H9 (cell line): ENCODE results near the gene TMBIM6. TPM values are rescaled to one million over a fixed set of nuclear protein-coding genes. Genes with fewer than 3 reads are reported as not detected.

Experiments used
- DNase-seq: peaks from one replicate; pipeline ENCODE4 v3.0.0-alpha.2; 2017
- H2AFZ ChIP-seq: one replicate; pipeline ENCODE4 v1.6.1; 2013; ENCODE audit warnings: mild to moderate bottlenecking, low read length, control low read depth, moderate library complexity
- H2AK5ac ChIP-seq: 2 replicates; pipeline ENCODE4 v1.6.1; 2013; ENCODE audit warnings: low read length, control low read depth, mixed read lengths; ENCODE audit not compliant: insufficient read length
- H2BK120ac ChIP-seq: one replicate; pipeline ENCODE4 v1.6.1; 2013; ENCODE audit warnings: low read depth, mild to moderate bottlenecking, low read length, control low read depth, inconsistent platforms; ENCODE audit not compliant: poor library complexity, severe bottlenecking
- H2BK12ac ChIP-seq: 2 replicates; pipeline ENCODE4 v1.6.1; 2013; ENCODE audit warnings: low read length, control low read depth, mixed read lengths, low read depth; ENCODE audit not compliant: insufficient read length
- H2BK15ac ChIP-seq: 2 replicates; pipeline ENCODE4 v1.6.1; 2013; ENCODE audit warnings: low read depth, low read length, control low read depth
- H2BK20ac ChIP-seq: one replicate; pipeline ENCODE4 v1.6.1; 2013; ENCODE audit warnings: low read depth, mild to moderate bottlenecking, low read length, control low read depth, inconsistent platforms; ENCODE audit not compliant: poor library complexity, severe bottlenecking
- H2BK5ac ChIP-seq: 2 replicates; pipeline ENCODE4 v1.6.1; 2013; ENCODE audit warnings: low read length, control low read depth, mixed read lengths; ENCODE audit not compliant: insufficient read length
- H3K14ac ChIP-seq: 2 replicates; pipeline ENCODE4 v1.6.1; 2013; ENCODE audit warnings: low read length, control low read depth; ENCODE audit not compliant: insufficient read depth
- H3K18ac ChIP-seq: 2 replicates; pipeline ENCODE4 v1.6.1; 2013; ENCODE audit warnings: low read depth, mild to moderate bottlenecking, mixed read lengths, low read length, control low read depth; ENCODE audit not compliant: insufficient read length
- H3K23ac ChIP-seq: 2 replicates; pipeline ENCODE4 v1.6.1; 2013; ENCODE audit warnings: low read length, control low read depth, mixed read lengths, low read depth; ENCODE audit not compliant: insufficient read length
- H3K23me2 ChIP-seq: 2 replicates; pipeline ENCODE4 v1.6.1; 2013; ENCODE audit warnings: low read depth, mild to moderate bottlenecking, mixed read lengths, low read length, control low read depth; ENCODE audit not compliant: insufficient read length, poor library complexity, severe bottlenecking
- H3K27ac ChIP-seq: 2 replicates; pipeline ENCODE4 v1.5.1; 2013; ENCODE audit warnings: low read length, control low read depth, mixed read lengths, low read depth; ENCODE audit not compliant: insufficient read length
- H3K27me3 ChIP-seq: 2 replicates; pipeline ENCODE4 v1.6.1; 2013; ENCODE audit warnings: low read length, control low read depth, inconsistent platforms; ENCODE audit not compliant: insufficient read depth
- H3K4ac ChIP-seq: 2 replicates; pipeline ENCODE4 v1.6.1; 2013; ENCODE audit warnings: low read depth, mild to moderate bottlenecking, control low read depth, inconsistent platforms, low read length, moderate library complexity
- H3K4me1 ChIP-seq: 2 replicates; pipeline ENCODE4 v1.6.1; 2013; ENCODE audit warnings: low read length, control low read depth, inconsistent platforms; ENCODE audit not compliant: insufficient read depth
- H3K4me2 ChIP-seq: 2 replicates; pipeline ENCODE4 v1.6.1; 2013; ENCODE audit warnings: low read length, control low read depth, mixed read lengths; ENCODE audit not compliant: insufficient read length, insufficient read depth
- H3K56ac ChIP-seq: 2 replicates; pipeline ENCODE4 v1.6.1; 2013; ENCODE audit warnings: low read depth, mild to moderate bottlenecking, mixed read lengths, low read length, control low read depth; ENCODE audit not compliant: insufficient read length
- H3K79me1 ChIP-seq: 2 replicates; pipeline ENCODE4 v1.6.1; 2013; ENCODE audit warnings: low read depth, mild to moderate bottlenecking, moderate library complexity, low read length, control low read depth, inconsistent platforms; ENCODE audit not compliant: insufficient read depth, poor library complexity, severe bottlenecking
- H3K79me2 ChIP-seq: 2 replicates; pipeline ENCODE4 v1.6.1; 2013; ENCODE audit warnings: low read length, control low read depth, inconsistent platforms; ENCODE audit not compliant: insufficient read depth
- H3K9ac ChIP-seq: 2 replicates; pipeline ENCODE4 v1.6.1; 2013; ENCODE audit warnings: low read length, control low read depth, mixed read lengths; ENCODE audit not compliant: insufficient read length; ENCODE audit errors: extremely low read depth
- H3K9me3 ChIP-seq: one replicate; pipeline ENCODE4 v1.6.1; 2013; ENCODE audit warnings: low read depth, low read length, inconsistent platforms; ENCODE audit not compliant: control insufficient read depth
- H3T11ph ChIP-seq: one replicate; pipeline ENCODE4 v1.6.1; 2013; ENCODE audit warnings: mild to moderate bottlenecking, low read length, control low read depth, inconsistent platforms
- H4K20me1 ChIP-seq: one replicate; pipeline ENCODE4 v1.6.1; 2013; ENCODE audit not compliant: control insufficient read depth, insufficient read length, insufficient read depth
- H4K5ac ChIP-seq: 2 replicates; pipeline ENCODE4 v1.6.1; 2013; ENCODE audit warnings: low read depth, mild to moderate bottlenecking, mixed read lengths, low read length, control low read depth; ENCODE audit not compliant: insufficient read length
- H4K8ac ChIP-seq: replicated peaks from 2 replicates; pipeline ENCODE4 v1.6.1; 2013; ENCODE audit warnings: low read length, control low read depth, mixed read lengths, low read depth; ENCODE audit not compliant: insufficient read length
- H4K91ac ChIP-seq: 2 replicates; pipeline ENCODE4 v1.6.1; 2013; ENCODE audit warnings: low read depth, mild to moderate bottlenecking, moderate library complexity, mixed read lengths, low read length, control low read depth; ENCODE audit not compliant: insufficient read length
- H3K27ac Mint-ChIP-seq, 3 experiments: 2 replicates in 2 of 3; 3 replicates in 1 of 3; pipeline ENCODE4 v1.8.0; 2020 to 2021; ENCODE audit warnings: mixed read lengths in 3 of 3, mild to moderate bottlenecking in 1 of 3, moderate library complexity in 1 of 3
- H3K27me3 Mint-ChIP-seq: 2 replicates; pipeline ENCODE4 v1.8.0; 2021; ENCODE audit warnings: low read depth, mild to moderate bottlenecking, moderate library complexity, mixed read lengths
- H3K36me3 Mint-ChIP-seq, 3 experiments: 2 replicates in 2 of 3; 3 replicates in 1 of 3; pipeline ENCODE4 v1.8.0; 2020 to 2021; ENCODE audit warnings: low read depth in 3 of 3, mixed read lengths in 3 of 3; ENCODE audit not compliant: insufficient read depth in 1 of 3
- H3K4me1 Mint-ChIP-seq, 2 experiments: 2 replicates each; pipeline ENCODE4 v1.8.0; 2020; ENCODE audit warnings: mixed read lengths in 2 of 2
- H3K4me3 Mint-ChIP-seq, 2 experiments: 2 replicates in 1 of 2; 3 replicates in 1 of 2; pipeline ENCODE4 v1.8.0; 2020 to 2021; ENCODE audit warnings: mild to moderate bottlenecking in 2 of 2, mixed read lengths in 2 of 2, moderate library complexity in 1 of 2
- H3K9me3 Mint-ChIP-seq, 2 experiments: 2 replicates in 1 of 2; 3 replicates in 1 of 2; pipeline ENCODE4 v1.8.0; 2020; ENCODE audit warnings: mild to moderate bottlenecking in 2 of 2, mixed read lengths in 2 of 2, moderate library complexity in 1 of 2
- CTCF ChIP-seq: fragments of 200-600 bp; sonication (generic); conservative IDR thresholded peaks from 3 replicates; pipeline ENCODE4 v1.8.0; 2021; ENCODE audit warnings: antibody characterized with exemption, mild to moderate bottlenecking
- WGBS: extraction: QIAGEN DNeasy Blood & Tissue Kit; methylation state at CpG from one replicate; pipeline ENCODE4 v1.1.7; 2013; ENCODE audit warnings: missing lambda C conversion rate, low lambda C conversion rate, mixed read lengths; ENCODE audit not compliant: insufficient read length; ENCODE audit errors: extremely low coverage; 5-methylcytosine and 5-hydroxymethylcytosine counted together
- total RNA-seq: library from RNA; stranded (reverse); gene quantifications from 2 replicates; pipeline ENCODE4 v1.2.1, GENCODE V29; 2021

The TMBIM6 gene
- total RNA-seq, 1 experiment from 2014 or later: 362 TPM

DNA sequence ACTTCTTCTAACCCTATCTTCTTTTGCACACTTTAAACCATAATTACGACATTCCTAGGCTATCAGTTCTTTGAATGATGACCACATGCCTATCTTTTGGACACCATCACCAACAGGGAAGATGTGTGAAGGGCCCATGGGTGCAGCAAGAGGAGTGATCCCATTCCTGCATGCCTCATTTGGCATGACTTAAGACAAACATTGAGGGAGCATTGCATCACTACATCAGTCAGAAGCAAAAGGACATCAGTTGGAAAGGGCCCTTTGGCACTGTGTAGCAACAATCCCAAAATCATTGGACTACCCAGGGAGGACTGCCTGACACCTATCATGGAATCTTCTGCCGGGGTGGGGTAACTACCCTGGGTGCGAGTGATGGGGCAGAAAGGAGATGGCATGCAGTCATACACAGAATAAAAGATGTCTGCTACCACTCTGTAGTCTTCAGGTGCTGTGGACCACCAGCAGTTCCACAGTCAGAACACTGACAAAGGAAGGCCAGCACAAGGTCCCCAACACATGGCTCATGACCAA is 10.7 kb upstream of the TMBIM6 start:
- peaks cover 15% of the 10 kb centered on the region for H3K27me3 Mint-ChIP-seq
- H4K5ac ChIP-seq: no peak overlapping the region
- no peak for DNase-seq
- H3K18ac ChIP-seq: no peak overlapping the region
- H3K56ac ChIP-seq: no peak overlapping the region
- no peaks in the 10 kb centered on the region for H3K9me3 ChIP-seq
- no peak overlapping the region for H3T11ph ChIP-seq
- H2BK12ac ChIP-seq: no peak overlapping the region
- H3K9ac ChIP-seq: no peak overlapping the region
- no peak overlapping the region for H4K8ac ChIP-seq
- H3K27ac ChIP-seq: no peak overlapping the region
- H2AFZ ChIP-seq: no peak overlapping the region
- H3K14ac ChIP-seq: no peak overlapping the region
- H3K4me3 Mint-ChIP-seq: no peak overlapping the region
- WGBS: no CpG with 5 or more reads among the region's 3 CpGs
- H3K27ac Mint-ChIP-seq: no peak overlapping the region
- no peak overlapping the region for H2BK5ac ChIP-seq
- no peaks in the 10 kb centered on the region; the same call in 1 of the 2 replicates for H3K27me3 ChIP-seq
- H3K79me2 ChIP-seq: no peaks in the 10 kb centered on the region
- no peak for TF ChIP-seq CTCF
- no peak overlapping the region for H3K4me2 ChIP-seq
- H2BK15ac ChIP-seq: no peak overlapping the region
- H3K79me1 ChIP-seq: no peaks in the 10 kb centered on the region
- H2BK20ac ChIP-seq: no peak overlapping the region
- H3K9me3 Mint-ChIP-seq: peaks cover 18% of the 10 kb centered on the region in 2 experiments
- H3K23ac ChIP-seq: no peak overlapping the region
- no peak overlapping the region for H3K4ac ChIP-seq
- no peak overlapping the region for H2BK120ac ChIP-seq
- H3K4me1 ChIP-seq: no peaks in the 10 kb centered on the region
- H3K36me3 Mint-ChIP-seq: peaks cover 3 to 9% (median 5%) of the 10 kb centered on the region in 3 experiments; a peak in 6 of 7 replicates
- no peaks in the 10 kb centered on the region for H3K23me2 ChIP-seq
- no peak overlapping the region for H4K91ac ChIP-seq
- H4K20me1 ChIP-seq: no peaks in the 10 kb centered on the region
- no peaks in the 10 kb centered on the region for H3K4me1 Mint-ChIP-seq
- H2AK5ac ChIP-seq: no peak overlapping the region
